ENCODE measurements around the gene PROZ. TPM values are rescaled to one million over a fixed set of nuclear protein-coding genes. Genes with fewer than 3 reads are reported as not detected.

The PROZ gene
- total RNA-seq, 2 experiments from 2014 or later: not detected

DNA sequence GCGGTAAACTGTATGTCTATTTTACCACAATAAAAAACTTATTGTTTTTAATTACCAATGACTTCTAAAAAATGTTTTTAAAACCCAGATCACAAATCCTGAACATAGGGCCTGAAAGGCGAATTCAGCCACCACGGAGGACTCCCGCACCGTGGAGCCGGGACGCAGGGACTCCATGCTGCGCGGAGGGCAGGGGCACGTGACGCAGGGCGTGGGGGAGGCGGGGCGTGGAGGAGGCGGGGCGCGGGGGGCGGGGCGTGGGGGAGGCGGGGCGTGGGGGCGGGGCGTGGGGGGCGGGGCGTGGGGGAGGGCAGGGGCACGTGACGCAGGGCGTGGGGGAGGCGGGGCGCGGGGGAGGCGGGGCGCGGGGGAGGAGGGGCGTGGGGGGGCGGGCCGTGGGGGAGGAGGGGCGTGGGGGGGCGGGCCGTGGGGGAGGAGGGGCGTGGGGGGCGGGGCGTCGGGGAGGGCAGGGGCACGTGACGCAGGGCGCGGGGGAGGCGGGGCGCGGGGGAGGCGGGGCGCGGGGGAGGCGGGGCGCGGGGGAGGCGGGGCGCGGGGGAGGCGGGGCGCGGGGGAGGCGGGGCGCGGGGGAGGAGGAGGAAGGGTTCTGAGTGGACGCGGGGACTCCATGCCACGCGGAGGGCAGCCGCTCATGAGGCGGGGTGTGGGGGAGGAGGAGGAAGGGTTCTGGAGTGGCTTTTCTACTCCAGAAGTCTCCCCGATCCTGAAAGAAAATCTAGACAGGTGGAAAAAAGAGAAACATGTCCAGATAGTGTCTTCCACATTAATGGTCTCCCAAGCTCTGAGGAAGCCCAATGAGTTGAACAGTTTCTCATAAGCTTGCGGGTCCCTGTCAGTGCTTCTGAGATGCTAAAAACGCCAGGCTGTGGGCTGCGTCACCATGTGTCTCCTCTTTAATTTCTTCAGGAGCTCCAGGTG is 4.4 kb upstream of the PROZ start:
- peaks cover 11% of the 10 kb centered on the region for H3K27me3 Mint-ChIP-seq
- peaks cover 17% of the 10 kb centered on the region for H3K4me1 Mint-ChIP-seq (ENCODE audit: low read depth)
- peaks cover 2% of the 10 kb centered on the region for H3K36me3 Mint-ChIP-seq (ENCODE audit: low read depth)
- ChIA-PET CTCF (no interaction called here), POLR2A (interaction anchor here (0.9 kb wide), 1 partner anchor 44 kb away, joined by 5 read pairs; no protein-coding TSS in a partner anchor)
- TF ChIP-seq, protein P1, sequence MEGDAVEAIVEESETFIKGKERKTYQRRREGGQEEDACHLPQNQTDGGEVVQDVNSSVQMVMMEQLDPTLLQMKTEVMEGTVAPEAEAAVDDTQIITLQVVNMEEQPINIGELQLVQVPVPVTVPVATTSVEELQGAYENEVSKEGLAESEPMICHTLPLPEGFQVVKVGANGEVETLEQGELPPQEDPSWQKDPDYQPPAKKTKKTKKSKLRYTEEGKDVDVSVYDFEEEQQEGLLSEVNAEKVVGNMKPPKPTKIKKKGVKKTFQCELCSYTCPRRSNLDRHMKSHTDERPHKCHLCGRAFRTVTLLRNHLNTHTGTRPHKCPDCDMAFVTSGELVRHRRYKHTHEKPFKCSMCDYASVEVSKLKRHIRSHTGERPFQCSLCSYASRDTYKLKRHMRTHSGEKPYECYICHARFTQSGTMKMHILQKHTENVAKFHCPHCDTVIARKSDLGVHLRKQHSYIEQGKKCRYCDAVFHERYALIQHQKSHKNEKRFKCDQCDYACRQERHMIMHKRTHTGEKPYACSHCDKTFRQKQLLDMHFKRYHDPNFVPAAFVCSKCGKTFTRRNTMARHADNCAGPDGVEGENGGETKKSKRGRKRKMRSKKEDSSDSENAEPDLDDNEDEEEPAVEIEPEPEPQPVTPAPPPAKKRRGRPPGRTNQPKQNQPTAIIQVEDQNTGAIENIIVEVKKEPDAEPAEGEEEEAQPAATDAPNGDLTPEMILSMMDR (IDR thresholded peaks at IDR 0.05): no peak
- DNase-seq (peak; percentile 64), ATAC-seq (peak; percentile 63)
- no peak overlapping the region for H3K27ac Mint-ChIP-seq
- H3K9me3 Mint-ChIP-seq: peaks cover 12% of the 10 kb centered on the region
- H3K4me3 Mint-ChIP-seq: peak overlapping the region; percentile 61
- intact Hi-C loops (cut with micrococcal nuclease): no loop called here

DNA sequence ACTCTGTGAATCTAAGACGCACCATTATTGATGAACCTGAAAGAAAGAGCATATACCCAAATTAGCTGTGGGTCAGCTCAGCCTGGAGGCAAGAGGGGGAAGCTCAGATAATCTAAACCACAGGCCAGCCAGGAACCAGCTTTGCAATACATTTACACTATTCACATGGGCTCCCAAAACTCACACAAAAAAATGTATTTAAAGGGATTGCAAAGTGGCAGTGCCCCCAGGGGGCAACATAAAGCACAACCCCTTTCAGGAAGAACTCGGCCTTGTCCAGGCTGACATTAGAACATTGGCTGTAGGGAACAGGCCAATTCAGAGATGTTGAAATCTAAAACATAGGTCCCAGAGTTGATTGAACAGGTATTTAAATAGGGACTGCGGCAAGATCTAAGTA is 3.2 kb upstream of the PROZ start:
- Mint-ChIP-seq H3K27me3 (peaks cover 11% of the 10 kb centered on the region), H3K36me3 (ENCODE audit: low read depth) (peaks cover 2% of the 10 kb centered on the region), H3K4me1 (ENCODE audit: low read depth) (peaks cover 17% of the 10 kb centered on the region), H3K27ac (peak overlapping the region; percentile 70), H3K9me3 (peaks cover 12% of the 10 kb centered on the region), H3K4me3 (peak overlapping the region; percentile 16)
- TF ChIP-seq, protein P1 (IDR thresholded peaks at IDR 0.05): no peak
- ATAC-seq (no peak), DNase-seq (no peak)
- intact Hi-C loops (cut with micrococcal nuclease): no loop called here
- ChIA-PET CTCF (no interaction called here), POLR2A (interaction anchor here (1.0 kb wide), 1 partner anchor 9 kb away, joined by 5 read pairs; no protein-coding TSS in a partner anchor)

DNA sequence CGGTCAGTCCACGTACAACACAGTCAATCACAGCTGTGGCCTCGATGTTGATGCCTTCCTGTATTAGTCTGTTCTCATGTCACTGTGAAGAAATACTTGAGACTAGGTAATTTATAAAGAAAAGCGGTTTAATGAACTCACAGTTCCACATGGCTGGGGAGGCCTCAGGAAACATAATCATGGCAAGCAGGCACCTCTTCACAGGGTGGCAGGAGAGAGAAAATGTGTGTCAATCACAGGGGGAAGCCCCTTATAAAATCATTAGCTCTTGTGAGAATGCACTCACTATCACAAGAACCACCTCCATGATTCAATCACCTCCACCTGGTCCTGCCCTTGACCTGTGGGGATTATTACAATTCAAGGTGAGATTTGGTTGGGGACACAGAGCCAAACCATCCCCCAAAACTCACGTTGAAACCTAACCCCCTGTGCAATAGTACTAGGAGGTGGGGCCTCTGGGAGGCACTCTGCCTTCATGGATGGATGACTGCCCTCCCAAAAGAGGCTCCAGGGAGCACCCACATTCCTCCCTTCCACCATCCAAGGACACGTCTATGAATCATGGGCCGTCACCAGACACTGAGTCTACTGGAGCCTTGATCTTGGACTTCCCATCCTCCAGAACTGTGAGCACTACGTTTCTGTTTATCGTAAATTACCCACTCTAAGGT is 2.3 kb upstream of the PROZ start:
- TF ChIP-seq, protein P1 (IDR thresholded peaks at IDR 0.05): no peak
- Mint-ChIP-seq H3K27me3 (peaks cover 9% of the 10 kb centered on the region), H3K36me3 (ENCODE audit: low read depth) (peaks cover 2% of the 10 kb centered on the region), H3K4me1 (ENCODE audit: low read depth) (peaks cover 20% of the 10 kb centered on the region), H3K4me3 (no peak overlapping the region), H3K9me3 (peaks cover 12% of the 10 kb centered on the region), H3K27ac (no peak overlapping the region)
- ATAC-seq: no peak
- intact Hi-C loops (cut with micrococcal nuclease): no loop called here
- ChIA-PET POLR2A (no interaction called here), CTCF (interaction anchor here (0.7 to 1.1 kb wide), 2 partner anchors 24 to 30 kb away, joined by 3 read pairs; no protein-coding TSS in a partner anchor)
- DNase-seq: no peak

DNA sequence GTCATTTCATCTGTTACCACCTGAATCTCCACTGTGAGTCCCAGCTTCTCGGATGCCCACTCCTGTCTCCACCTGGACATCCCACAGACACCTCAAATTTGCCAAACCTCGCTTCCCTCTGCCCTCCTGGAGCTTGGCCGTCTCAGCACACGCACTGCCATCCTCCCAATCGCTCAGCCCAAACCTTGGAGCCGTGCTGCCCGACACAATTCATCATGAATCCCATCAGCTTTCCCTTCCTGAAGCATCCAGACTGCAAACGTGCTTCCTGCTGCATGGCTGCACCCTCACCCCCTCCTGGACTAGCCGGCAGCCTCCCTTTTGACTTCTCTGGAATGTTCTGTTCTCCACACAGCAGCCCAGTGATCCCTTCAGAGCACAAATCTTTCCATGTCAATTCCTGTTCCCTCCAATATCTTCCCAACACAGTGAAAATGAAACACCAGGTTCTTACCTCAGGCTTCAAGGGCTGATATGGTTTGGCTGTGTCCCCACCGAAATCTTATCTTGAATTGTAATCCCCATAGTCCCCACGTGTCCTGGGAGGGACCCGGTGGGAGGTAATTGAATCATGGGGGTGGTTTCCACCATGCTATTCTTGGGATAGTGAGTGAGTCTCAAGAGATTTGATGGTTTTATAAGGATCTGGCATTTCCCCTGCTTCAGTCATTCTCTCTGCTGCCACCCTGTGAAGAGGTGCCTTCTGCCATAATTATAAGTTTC is 1.1 kb upstream of the PROZ start:
- peaks cover 2% of the 10 kb centered on the region for H3K36me3 Mint-ChIP-seq (ENCODE audit: low read depth)
- no peak for DNase-seq

More for the DNA sequence above, 1.1 kb upstream of the PROZ start:
- Mint-ChIP-seq H3K9me3 (peaks cover 12% of the 10 kb centered on the region), H3K27me3 (peaks cover 4% of the 10 kb centered on the region), H3K4me1 (ENCODE audit: low read depth) (peaks cover 21% of the 10 kb centered on the region), H3K27ac (no peak overlapping the region), H3K4me3 (no peak overlapping the region)
- CTCF ChIA-PET: no interaction called here
- POLR2A ChIA-PET: interaction anchor here (1.0 to 1.4 kb wide), 2 partner anchors 11 to 18 kb away, joined by 3 to 4 read pairs; no protein-coding TSS in a partner anchor
- no peak for ATAC-seq
- TF ChIP-seq, protein P1 (IDR thresholded peaks at IDR 0.05): no peak
- intact Hi-C loops (cut with micrococcal nuclease): no loop called here

Measured in activated CD8-positive, alpha-beta T cell treated with anti-CD3 and anti-CD28 coated beads for 36 hours (primary cell).